GM21737 (cell line): ENCODE results near the gene GPI.

Experiments used
- ATAC-seq: cut with Tn5 transposase; IDR thresholded peaks from one replicate; pipeline ENCODE4 v1.9.1; 2021; ENCODE audit warnings: mild to moderate bottlenecking, moderate library complexity; ENCODE audit not compliant: unreplicated experiment

The GPI gene

GRCh38 chr19:34337739-34338138 lies 27.3 kb upstream of the GPI start:
- no peak for ATAC-seq

GRCh38 chr19:34341935-34342680 lies 22.9 kb upstream of the GPI start:
- no peak for ATAC-seq

- ATAC-seq = no peak
Measured at GRCh38 chr19:34343751-34344150, 21.2 kb upstream of the GPI start.

GRCh38 chr19:34345947-34346351 lies 19.0 kb upstream of the GPI start:
- ATAC-seq = no peak

- ATAC-seq = no peak
Measured at GRCh38 chr19:34347561-34348165, 17.3 kb upstream of the GPI start.

- no peak for ATAC-seq
Measured at GRCh38 chr19:34348899-34349487, 16.0 kb upstream of the GPI start.

GRCh38 chr19:34350161-34350561 lies 14.8 kb upstream of the GPI start:
- no peak for ATAC-seq

- ATAC-seq = peak; percentile 56
Measured at GRCh38 chr19:34351382-34351826, 13.6 kb upstream of the GPI start.

- no peak for ATAC-seq
Measured at GRCh38 chr19:34353546-34353945, 11.4 kb upstream of the GPI start.

- no peak for ATAC-seq
Measured at GRCh38 chr19:34355201-34355600, 9.8 kb upstream of the GPI start.

GRCh38 chr19:34356875-34357274 lies 8.1 kb upstream of the GPI start:
- ATAC-seq = no peak

GRCh38 chr19:34357431-34357830 lies 7.6 kb upstream of the GPI start:
- ATAC-seq = no peak

GRCh38 chr19:34359140-34359953 lies 5.6 kb upstream of the GPI start:
- peak; percentile 87 for ATAC-seq

GRCh38 chr19:34359954-34360315 lies 5.1 kb upstream of the GPI start:
- no peak for ATAC-seq

- no peak for ATAC-seq
Measured at GRCh38 chr19:34360354-34360909, 4.6 kb upstream of the GPI start.

GRCh38 chr19:34362679-34363069 lies 2.3 kb upstream of the GPI start:
- ATAC-seq = no peak

GRCh38 chr19:34363094-34363493 lies 1.9 kb upstream of the GPI start:
- no peak for ATAC-seq

- no peak for ATAC-seq
Measured at GRCh38 chr19:34363930-34364329, 1.1 kb upstream of the GPI start.

- ATAC-seq = no peak
Measured at GRCh38 chr19:34364462-34364829, 550 bp upstream of the GPI start.

- no peak for ATAC-seq
Measured at GRCh38 chr19:34365463-34366401, 736 bp downstream of the GPI start.
